Pancreas (tissue), 10 donors: ENCODE data around the gene MAT2B. TPM values are rescaled to one million over a fixed set of nuclear protein-coding genes. Genes with fewer than 3 reads are reported as not detected.
A peak's percentile ranks its signal among the peaks of the same experiment; 100 is the strongest.

ENCODE experiments used
- ATAC-seq, 4 donors: fragments of 200-7000 bp; cut with Tn5 transposase; one replicate each; pipeline versions ENCODE4 v1.8.0 to v1.9.1; 2020; ENCODE audit warnings: mild to moderate bottlenecking in 4 of 4, moderate library complexity in 4 of 4
- DNase-seq, 6 donors: peaks; one replicate each; pipeline ENCODE4 v3.0.0-alpha.2; 2020
- FAIRE-seq: peaks from 2 replicates; lab custom pipeline; 2012; peaks lifted over from hg19 to GRCh38; lab: Jason Lieb, UNC
- H3K27ac ChIP-seq, 4 donors: fragments of 200-600 bp; sonication (generic); 1 replicate in 3 of 4; 2 replicates in 1 of 4; pipeline versions ENCODE4 v1.5.0 to v1.8.0; 2020
- H3K27me3 ChIP-seq, 4 donors: fragments of 200-600 bp; one replicate each; pipeline ENCODE4 v1.8.0; 2021
- H3K36me3 ChIP-seq, 3 donors: fragments of 200-600 bp; sonication (generic) in 1 of 3; one replicate each; pipeline versions ENCODE4 v1.5.0 to v1.8.0; 2020 to 2021
- H3K4me1 ChIP-seq, 3 donors: fragments of 200-600 bp; one replicate each; pipeline ENCODE4 v1.8.0; 2021
- H3K4me3 ChIP-seq, 4 donors: fragments of 200-600 bp; sonication (generic) in 2 of 4; one replicate each; pipeline versions ENCODE4 v1.5.0 to v1.8.0; 2020 to 2021
- H3K9me3 ChIP-seq, 4 donors: fragments of 200-600 bp; one replicate each; pipeline ENCODE4 v1.8.0; 2021
- WGBS, 2 donors: extraction: QIAGEN DNeasy Blood & Tissue Kit; methylation state at CpG; one replicate each; pipeline ENCODE4 v1.1.7; 2013; 5-methylcytosine and 5-hydroxymethylcytosine counted together
- intact Hi-C, 3 donors: fragments of 100-400 bp; cut with DNase I; formaldehyde crosslinking; loops; one replicate each; pipeline versions ENCODE4 v1.11.1 to v1.14.2; 2022
- polyA plus RNA-seq, 2 donors: library from polyadenylated mRNA; stranded (reverse); fragments of 200-250 nt; gene quantifications; one replicate each; pipeline ENCODE4 v1.2.3, GENCODE V29; 2013
- total RNA-seq, 6 donors: library from RNA; stranded (reverse); fragmentation: NEBNext Ultra II Directional in 4 of 6; extraction: Animal tissue kit (Norgen Biotek cat#: 25700) in 4 of 6; gene quantifications; one replicate each; pipeline versions ENCODE4 v1.2.1 to v1.2.4, GENCODE V29; 2021 to 2023
- TF ChIP-seq, protein P1 (sequence below), 4 donors: fragments of 200-600 bp; sonication (generic) in 3 of 4; IDR thresholded peaks; one replicate each; pipeline versions ENCODE4 v1.5.0 to v1.8.0; 2021; ENCODE audit warnings: antibody characterized with exemption in 4 of 4
- donor health status: healthy with polysubstance abuse.
- donor health status: DM: no; HTN: no; CAD: no; lungs with moderate emphysema.
- donor health status: DM: no; HTN: no; CAD: no.
- donor health status: control.
- donor health status: control.
- donor health status: Bipolar disorder and iron deficiency.
- donor health status: DM: yes; HTN: yes; CAD: no.
- donor health status: DM: no; HTN: no; CAD: no.
- donor health status: DM: no; HTN: no; CAD: no.
- donor health status: DM: yes; HTN: yes; CAD: no.

The MAT2B gene
- total and polyA plus RNA-seq, 8 donors: 9.2 to 34.6 (median 15.9) TPM

- ATAC-seq (no peak), FAIRE-seq (no peak), DNase-seq (no peak)
- WGBS, 2 donors: 0% methylated on average over 9 of the region's 9 CpGs
- no peaks in the 10 kb centered on the region for H3K36me3 ChIP-seq
- H3K27ac ChIP-seq: peak overlapping the region; percentile 93 to 98 (median 96)
- intact Hi-C loops: no loop called here
- H3K4me1 ChIP-seq: peaks cover 15 to 31% (median 29%) of the 10 kb centered on the region in 3 donors
- peak overlapping the region; percentile 59 to 73 (median 63) for H3K4me3 ChIP-seq
- no peaks in the 10 kb centered on the region for H3K9me3 ChIP-seq
- TF ChIP-seq, protein P1, sequence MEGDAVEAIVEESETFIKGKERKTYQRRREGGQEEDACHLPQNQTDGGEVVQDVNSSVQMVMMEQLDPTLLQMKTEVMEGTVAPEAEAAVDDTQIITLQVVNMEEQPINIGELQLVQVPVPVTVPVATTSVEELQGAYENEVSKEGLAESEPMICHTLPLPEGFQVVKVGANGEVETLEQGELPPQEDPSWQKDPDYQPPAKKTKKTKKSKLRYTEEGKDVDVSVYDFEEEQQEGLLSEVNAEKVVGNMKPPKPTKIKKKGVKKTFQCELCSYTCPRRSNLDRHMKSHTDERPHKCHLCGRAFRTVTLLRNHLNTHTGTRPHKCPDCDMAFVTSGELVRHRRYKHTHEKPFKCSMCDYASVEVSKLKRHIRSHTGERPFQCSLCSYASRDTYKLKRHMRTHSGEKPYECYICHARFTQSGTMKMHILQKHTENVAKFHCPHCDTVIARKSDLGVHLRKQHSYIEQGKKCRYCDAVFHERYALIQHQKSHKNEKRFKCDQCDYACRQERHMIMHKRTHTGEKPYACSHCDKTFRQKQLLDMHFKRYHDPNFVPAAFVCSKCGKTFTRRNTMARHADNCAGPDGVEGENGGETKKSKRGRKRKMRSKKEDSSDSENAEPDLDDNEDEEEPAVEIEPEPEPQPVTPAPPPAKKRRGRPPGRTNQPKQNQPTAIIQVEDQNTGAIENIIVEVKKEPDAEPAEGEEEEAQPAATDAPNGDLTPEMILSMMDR (IDR thresholded peaks at IDR 0.05): no peak
- H3K27me3 ChIP-seq: no peaks in the 10 kb centered on the region
These were observed 657 bp downstream of the MAT2B start for GRCh38 chr5:163506095-163506457.

GRCh38 chr5:163506726-163507125, 1.3 kb downstream of the MAT2B start:
- ATAC-seq (no peak), DNase-seq (no peak), FAIRE-seq (no peak)
- Histone ChIP-seq H3K4me1 (peaks cover 15 to 31% (median 30%) of the 10 kb centered on the region in 3 donors), H3K36me3 (no peaks in the 10 kb centered on the region), H3K9me3 (no peaks in the 10 kb centered on the region), H3K27ac (peak overlapping the region in 2 of 4 donors; percentile 95 to 98), H3K4me3 (peak overlapping the region in 3 of 4 donors; percentile 59 to 73 (median 64)), H3K27me3 (no peaks in the 10 kb centered on the region)
- WGBS, 2 donors: 1 to 2% methylated on average over 8 of the region's 8 CpGs
- TF ChIP-seq, protein P1 (IDR thresholded peaks at IDR 0.05): no peak
- intact Hi-C loops: no loop called here

DNA sequence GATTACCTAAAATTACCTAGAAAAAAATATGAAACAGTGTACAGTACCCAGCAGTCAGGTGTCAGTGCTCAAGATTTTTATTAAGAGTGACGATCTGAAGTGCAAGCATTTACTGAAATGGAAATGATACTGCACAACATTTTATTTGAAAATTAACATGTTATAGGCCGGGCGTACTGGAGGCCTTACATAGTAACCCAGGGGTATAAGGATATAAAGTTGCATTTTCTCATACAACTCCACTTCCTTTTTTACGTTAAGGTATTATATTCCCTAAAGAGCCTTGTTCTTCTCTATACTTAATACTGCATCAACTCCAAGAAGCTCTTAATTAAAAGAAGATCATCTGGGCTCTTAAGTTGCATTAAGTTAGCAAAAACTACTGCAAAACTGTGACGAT, 3.3 kb downstream of the MAT2B start:
- intact Hi-C loops: no loop called here
- H3K4me1 ChIP-seq: peaks cover 15 to 35% (median 30%) of the 10 kb centered on the region in 3 donors
- peaks cover 0 to 11% (median under 1%) of the 10 kb centered on the region in 3 donors for H3K36me3 ChIP-seq
- no peak for ATAC-seq
- no peak overlapping the region for H3K4me3 ChIP-seq
- no peaks in the 10 kb centered on the region for H3K27me3 ChIP-seq
- FAIRE-seq: no peak
- no peaks in the 10 kb centered on the region for H3K9me3 ChIP-seq
- TF ChIP-seq, protein P1 (IDR thresholded peaks at IDR 0.05): no peak
- H3K27ac ChIP-seq: peak overlapping the region in 3 of 4 donors; percentile 40 to 65 (median 64)
- WGBS, 2 donors: 39 to 40% methylated on average over 5 of the region's 5 CpGs
- no peak for DNase-seq

DNA sequence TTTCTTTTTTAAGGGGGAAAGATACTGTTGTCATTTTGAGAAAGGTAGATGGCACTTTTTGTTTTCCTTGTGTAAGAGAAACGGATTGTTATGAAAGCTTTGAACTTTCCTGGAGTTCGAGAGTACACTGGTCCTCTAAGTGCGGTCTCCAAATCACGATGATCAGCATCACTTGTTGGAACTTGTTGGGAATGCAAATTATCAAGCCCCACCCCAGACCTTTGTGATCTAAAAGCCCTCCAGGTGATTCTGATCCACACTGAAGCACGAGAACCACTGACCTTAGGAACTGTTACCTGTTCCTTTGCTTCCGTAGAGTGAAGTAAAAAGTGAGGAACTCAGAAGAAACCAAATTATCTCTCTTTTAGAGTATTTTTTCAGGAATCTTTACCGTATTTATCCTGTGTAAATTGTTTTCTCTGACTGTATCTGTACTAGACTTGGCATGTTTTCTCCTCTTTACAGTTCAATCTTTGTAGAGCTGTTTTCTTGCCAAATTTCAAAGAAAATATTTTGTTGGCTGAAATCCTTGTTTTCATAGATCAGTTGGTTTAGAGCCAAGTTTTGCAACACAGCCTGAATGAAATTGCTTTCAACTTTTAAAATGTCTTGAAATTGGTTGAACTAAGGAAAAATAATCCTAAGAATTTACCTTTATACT, 4.0 kb downstream of the MAT2B start:
- no peaks in the 10 kb centered on the region for H3K27me3 ChIP-seq
- intact Hi-C loops: no loop called here
- 4% methylated on average over 7 of the region's 7 CpGs for WGBS, 2 donors
- ATAC-seq (no peak), FAIRE-seq (no peak), DNase-seq (no peak)
- peak overlapping the region in 3 of 4 donors; percentile 40 to 65 (median 64) for H3K27ac ChIP-seq
- H3K9me3 ChIP-seq: no peaks in the 10 kb centered on the region
- peaks cover 15 to 35% (median 30%) of the 10 kb centered on the region in 3 donors for H3K4me1 ChIP-seq
- TF ChIP-seq, protein P1 (IDR thresholded peaks at IDR 0.05): no peak
- H3K4me3 ChIP-seq: peak overlapping the region in 2 of 4 donors; percentile 15 to 24
- H3K36me3 ChIP-seq: peaks cover 0 to 17% (median 7%) of the 10 kb centered on the region in 3 donors

DNA sequence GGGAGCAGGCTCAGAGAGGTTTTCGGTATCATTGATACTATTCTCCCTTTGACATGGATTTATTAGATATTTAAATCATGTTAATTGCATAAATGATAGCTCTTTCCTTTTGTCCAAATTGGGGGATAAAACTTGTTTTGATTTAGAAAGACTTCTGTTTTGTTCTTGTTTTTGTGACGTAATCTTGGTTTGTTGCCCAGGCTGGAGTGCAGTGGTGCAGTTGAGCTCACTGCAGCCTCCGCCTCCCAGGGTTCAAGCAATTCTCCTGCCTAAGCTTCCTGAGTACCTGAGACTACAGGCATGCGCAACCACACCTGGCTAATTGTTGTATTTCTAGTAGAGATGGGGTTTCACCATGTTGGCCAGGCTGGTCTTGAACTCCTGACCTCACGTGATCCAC, 7.1 kb downstream of the MAT2B start:
- Histone ChIP-seq H3K4me3 (no peak overlapping the region), H3K4me1 (peaks cover 15 to 26% (median 24%) of the 10 kb centered on the region in 3 donors), H3K9me3 (no peaks in the 10 kb centered on the region), H3K27ac (no peak overlapping the region), H3K36me3 (peaks cover 0 to 40% (median 15%) of the 10 kb centered on the region in 3 donors), H3K27me3 (no peaks in the 10 kb centered on the region)
- TF ChIP-seq, protein P1 (IDR thresholded peaks at IDR 0.05): no peak
- intact Hi-C loops: no loop called here
- WGBS, 2 donors: 93 to 95% methylated on average over 5 of the region's 5 CpGs
- FAIRE-seq (no peak), DNase-seq (no peak), ATAC-seq (no peak)
